ENCODE data around the gene PRDM1. TPM values are rescaled to one million over a fixed set of nuclear protein-coding genes. Genes with fewer than 3 reads are reported as not detected.
A peak's percentile ranks its signal among the peaks of the same experiment; 100 is the strongest.

PRDM1 gene
- total and polyA plus RNA-seq, 10 donors: 2.2 to 63.7 (median 42.3) TPM

- intact Hi-C loops (cut with DNase I; ENCODE audit: low total_unique reads): loop anchor here (10.0 kb wide), 1 partner anchor 52 kb away; no protein-coding TSS in a partner anchor
- WGBS, 5 donors: 23 to 46% (median 35%) methylated on average over 2 of the region's 2 CpGs
- H3K27me3 ChIP-seq (replicated peaks in 1 of 7): peaks cover 0 to 6% (median 0%) of the 10 kb centered on the region in 7 donors
- H3K36me3 ChIP-seq: peaks cover 0 to 26% (median 1%) of the 10 kb centered on the region in 6 donors
- H3K4me1 ChIP-seq: peaks cover 0 to 69% (median 23%) of the 10 kb centered on the region in 6 donors
- no peaks in the 10 kb centered on the region for H3K9me3 ChIP-seq
- no peak for DNase-seq
- H3K27ac ChIP-seq: peak overlapping the region in 3 of 8 donors; percentile 11 to 15 (median 13)
- TF ChIP-seq POLR2A (IDR thresholded peaks at IDR 0.05): no peak
- TF ChIP-seq POLR2AphosphoS5 (IDR thresholded peaks at IDR 0.05): no peak
- no peak for TF ChIP-seq CTCF (IDR thresholded peaks at IDR 0.05 in 8 of 11, conservative IDR thresholded peaks at IDR 0.05 in 3 of 11)
- no peak overlapping the region for H3K4me3 ChIP-seq
Measured at GRCh38 chr6:106112433-106112832, 26.3 kb downstream of the PRDM1 start.

GRCh38 chr6:106113256-106113959 lies 27.3 kb downstream of the PRDM1 start:
- intact Hi-C loops (cut with DNase I; ENCODE audit: low total_unique reads): loop anchor here (10.0 kb wide), 1 partner anchor 51 kb away; no protein-coding TSS in a partner anchor
- H3K4me1 ChIP-seq: peaks cover 0 to 71% (median 27%) of the 10 kb centered on the region in 6 donors
- H3K27me3 ChIP-seq (replicated peaks in 1 of 7): peaks cover 0 to 6% (median 0%) of the 10 kb centered on the region in 7 donors

GRCh38 chr6:106114492-106114891 lies 28.4 kb downstream of the PRDM1 start:
- peak overlapping the region in 1 of 8 donors; percentile 18 for H3K4me3 ChIP-seq
- peaks cover 0 to 7% (median 0%) of the 10 kb centered on the region in 6 donors for H3K36me3 ChIP-seq
- 66 to 84% (median 70%) methylated on average over 9 of the region's 9 CpGs for WGBS, 5 donors
- H3K4me1 ChIP-seq: peaks cover 0 to 71% (median 27%) of the 10 kb centered on the region in 6 donors
- DNase-seq: no peak
- peak overlapping the region in 4 of 8 donors; percentile 48 to 61 (median 58) for H3K27ac ChIP-seq
- intact Hi-C loops (cut with DNase I; ENCODE audit: low total_unique reads): loop anchor here (10.0 kb wide), 1 partner anchor 50 kb away; no protein-coding TSS in a partner anchor
- H3K27me3 ChIP-seq (replicated peaks in 1 of 7): peaks cover 0 to 6% (median 0%) of the 10 kb centered on the region in 7 donors
- no peak for TF ChIP-seq POLR2A (IDR thresholded peaks at IDR 0.05)
- peak in 1 of 3 donors; percentile 39 for TF ChIP-seq POLR2AphosphoS5 (IDR thresholded peaks at IDR 0.05)
- TF ChIP-seq CTCF (IDR thresholded peaks at IDR 0.05 in 8 of 11, conservative IDR thresholded peaks at IDR 0.05 in 3 of 11): no peak
- no peaks in the 10 kb centered on the region for H3K9me3 ChIP-seq

More at GRCh38 chr6:106113256-106113959, 27.3 kb downstream of the PRDM1 start:
- Histone ChIP-seq H3K4me3 (no peak overlapping the region), H3K36me3 (peaks cover 0 to 16% (median 0%) of the 10 kb centered on the region in 6 donors), H3K27ac (no peak overlapping the region), H3K9me3 (no peaks in the 10 kb centered on the region)
- no peak for TF ChIP-seq CTCF (IDR thresholded peaks at IDR 0.05 in 8 of 11, conservative IDR thresholded peaks at IDR 0.05 in 3 of 11)
- no peak for TF ChIP-seq POLR2A (IDR thresholded peaks at IDR 0.05)
- TF ChIP-seq POLR2AphosphoS5 (IDR thresholded peaks at IDR 0.05): no peak
- no peak for DNase-seq
- 57 to 73% (median 63%) methylated on average over 10 of the region's 10 CpGs for WGBS, 5 donors

GRCh38 chr6:106115286-106115685 lies 29.1 kb downstream of the PRDM1 start:
- Histone ChIP-seq H3K36me3 (no peaks in the 10 kb centered on the region), H3K9me3 (no peaks in the 10 kb centered on the region), H3K4me3 (peak overlapping the region in 1 of 8 donors; percentile 18), H3K27ac (peak overlapping the region in 3 of 8 donors; percentile 55 to 61 (median 60)), H3K4me1 (peaks cover 0 to 70% (median 27%) of the 10 kb centered on the region in 6 donors), H3K27me3 (replicated peaks in 1 of 7) (peaks cover 0 to 6% (median 0%) of the 10 kb centered on the region in 7 donors)
- DNase-seq: no peak
- TF ChIP-seq POLR2A (IDR thresholded peaks at IDR 0.05) (no peak), POLR2AphosphoS5 (IDR thresholded peaks at IDR 0.05) (no peak), CTCF (IDR thresholded peaks at IDR 0.05 in 8 of 11, conservative IDR thresholded peaks at IDR 0.05 in 3 of 11) (no peak)
- intact Hi-C loops (cut with DNase I; ENCODE audit: low total_unique reads): loop anchor here (10.0 kb wide), 1 partner anchor 50 kb away; no protein-coding TSS in a partner anchor
- 72 to 86% (median 82%) methylated on average over 5 of the region's 5 CpGs for WGBS, 5 donors
